HG02642 (cell line): ENCODE data around the gene DDX28.
A peak's percentile ranks its signal among the peaks of the same experiment; 100 is the strongest.
"Not testable (repeated sequence)": the region's sequence is repeated elsewhere in the genome, so short reads cannot be mapped to it uniquely, and the experiment has no call there.

Source experiments
- ATAC-seq: cut with Tn5 transposase; IDR thresholded peaks from one replicate; pipeline ENCODE4 v1.9.1; 2021; ENCODE audit warnings: mild to moderate bottlenecking; ENCODE audit not compliant: unreplicated experiment, poor library complexity

DDX28 gene

DNA sequence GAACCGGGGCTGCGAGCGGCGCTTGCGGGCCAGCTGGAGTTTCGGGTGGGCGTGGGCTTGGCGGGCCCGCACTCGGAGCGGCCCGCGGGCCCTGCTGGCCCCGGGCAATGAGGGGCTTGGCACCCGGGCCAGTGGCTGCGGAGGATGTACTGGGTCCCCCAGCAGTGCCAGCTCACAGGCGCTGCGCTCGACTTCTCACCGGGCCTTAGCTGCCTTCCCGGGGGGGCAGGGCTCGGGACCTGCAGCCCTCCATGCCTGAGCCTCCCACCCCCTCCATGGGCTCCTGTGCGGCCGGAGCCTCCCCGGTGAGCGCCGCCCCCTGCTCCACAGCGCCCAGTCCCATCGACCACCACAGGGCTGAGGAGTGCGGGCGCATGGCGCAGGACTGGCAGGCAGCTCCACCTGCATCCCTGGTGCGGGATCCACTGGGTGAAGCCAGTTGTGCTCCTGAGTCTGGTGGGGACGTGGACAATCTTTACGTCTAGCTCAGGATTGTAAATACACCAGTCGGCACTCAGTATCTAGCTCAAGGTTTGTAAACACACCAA is 24.7 kb downstream of the DDX28 start:
- ATAC-seq = not testable (repeated sequence)

DNA sequence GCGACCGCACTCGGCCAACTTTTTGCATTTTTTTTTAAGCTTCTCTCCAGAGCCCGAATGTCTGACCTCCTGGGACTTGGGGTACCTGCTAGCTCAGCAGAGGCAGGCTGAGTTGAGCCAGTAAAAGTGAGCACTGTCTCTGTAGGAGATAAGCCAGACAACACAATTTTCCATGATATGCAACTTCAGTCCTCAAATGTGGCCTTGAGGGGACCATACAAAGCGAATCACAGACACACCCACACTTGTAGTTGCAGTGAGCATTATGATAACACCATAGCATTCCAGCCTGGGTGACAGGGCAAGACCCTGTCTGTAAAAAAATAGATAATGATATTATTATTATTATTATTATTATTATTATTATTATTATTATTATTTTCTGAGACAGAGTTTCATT is 26.4 kb downstream of the DDX28 start:
- no peak for ATAC-seq

DNA sequence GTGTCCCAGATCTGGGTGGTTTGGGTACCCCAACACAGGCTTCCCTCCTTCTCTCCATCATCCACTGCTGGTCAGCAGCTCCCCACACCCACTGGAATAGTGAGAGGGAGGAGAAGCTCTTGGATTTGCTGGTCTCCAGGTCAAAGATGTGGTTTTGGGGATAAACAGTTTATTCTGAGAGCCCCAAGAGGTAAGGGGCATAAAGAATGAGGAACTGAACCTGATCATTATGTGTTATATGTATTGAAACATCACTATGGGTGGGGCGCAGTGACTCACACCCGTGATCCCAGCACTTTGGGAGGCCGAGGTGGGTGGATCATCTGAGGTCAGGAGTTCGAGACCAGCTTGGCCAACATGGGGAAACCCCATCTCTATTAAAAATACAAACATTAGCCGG is 27.6 kb downstream of the DDX28 start:
- no peak for ATAC-seq

DNA sequence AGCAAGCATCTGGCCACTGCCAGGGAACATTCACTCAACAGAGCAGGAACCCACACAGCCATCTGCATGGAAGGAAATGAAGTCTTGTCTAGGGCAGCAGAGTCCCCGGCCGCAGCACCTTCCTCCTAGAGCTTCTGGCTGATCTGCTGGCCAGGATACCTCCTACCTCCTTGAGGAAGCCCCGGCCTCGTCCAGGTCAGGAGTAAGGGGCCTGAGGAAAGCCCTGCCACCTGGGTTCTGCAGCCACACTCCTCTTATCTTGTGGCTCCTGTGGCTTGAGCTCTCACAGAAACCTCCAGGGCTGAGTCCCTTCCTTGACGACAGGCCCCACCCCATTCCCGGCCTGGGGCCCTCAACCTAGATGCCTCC is 29.0 kb downstream of the DDX28 start:
- ATAC-seq = not testable (repeated sequence)

DNA sequence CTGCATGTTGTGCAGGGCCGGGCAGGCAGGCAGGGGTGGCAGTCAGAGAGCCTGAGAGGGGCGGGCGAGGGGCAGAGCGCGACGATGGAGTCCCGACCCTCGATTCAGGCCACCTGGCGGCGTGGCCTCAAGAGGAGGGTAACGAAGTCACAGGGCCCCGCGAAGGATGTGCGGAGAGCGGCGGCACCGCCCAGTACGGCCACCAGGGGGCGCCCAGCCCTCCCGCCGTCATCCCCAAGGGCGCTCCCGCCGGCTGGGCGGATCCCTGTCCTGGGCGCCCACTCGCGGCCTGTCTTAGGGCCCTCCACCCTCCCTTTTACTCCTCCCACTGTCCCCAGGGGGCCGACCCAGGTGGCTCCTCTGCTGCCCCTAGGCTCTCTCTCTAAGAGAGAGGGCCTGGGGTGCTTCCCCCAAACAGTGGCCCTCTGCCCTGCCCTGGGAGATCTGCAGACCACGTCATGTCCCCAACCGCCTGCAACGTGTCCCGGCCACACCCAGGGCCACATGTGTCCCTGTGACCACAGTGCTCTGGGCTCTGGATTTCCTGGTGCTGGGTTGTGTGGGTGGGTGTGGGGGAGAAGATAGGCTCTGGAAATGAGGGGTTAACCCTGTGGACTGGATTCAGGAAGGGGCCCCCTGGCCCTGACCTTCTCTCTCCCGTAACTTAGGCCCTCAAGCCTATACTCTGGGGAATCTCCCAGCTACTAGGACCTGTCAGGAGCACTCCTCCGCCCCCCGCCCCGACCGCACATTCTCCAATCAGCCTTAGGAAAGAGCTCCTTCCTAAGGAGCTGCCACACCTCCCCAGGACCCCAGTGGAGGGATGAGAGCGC is 29.6 kb downstream of the DDX28 start:
- peak; percentile 78 for ATAC-seq

DNA sequence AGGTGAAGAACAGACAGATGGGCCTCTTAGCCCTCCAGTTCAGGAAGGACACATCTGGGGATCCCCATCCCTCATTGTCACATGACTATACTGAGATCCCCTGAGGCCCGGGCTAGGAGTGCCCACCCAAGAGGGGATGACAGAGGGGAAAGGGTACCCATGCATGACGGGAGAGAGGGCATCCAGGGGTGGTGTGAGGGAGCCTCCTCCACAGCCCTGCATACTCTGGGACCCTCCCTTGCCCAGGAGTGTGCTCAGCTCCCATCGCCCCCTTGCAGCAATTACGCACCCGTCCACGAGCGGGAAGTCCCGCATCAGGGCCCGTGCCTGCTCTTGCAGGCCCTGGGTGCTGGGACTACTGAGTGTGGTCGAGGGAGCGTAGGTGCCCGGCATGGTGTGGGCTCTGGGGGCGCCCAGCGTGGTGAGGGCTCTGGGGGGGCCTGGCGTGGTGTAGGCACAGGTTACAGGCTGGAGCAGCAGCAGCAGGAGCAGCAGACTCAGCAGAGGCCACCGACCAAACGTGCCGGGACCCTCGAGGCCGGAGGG is 30.3 kb downstream of the DDX28 start:
- no peak for ATAC-seq

DNA sequence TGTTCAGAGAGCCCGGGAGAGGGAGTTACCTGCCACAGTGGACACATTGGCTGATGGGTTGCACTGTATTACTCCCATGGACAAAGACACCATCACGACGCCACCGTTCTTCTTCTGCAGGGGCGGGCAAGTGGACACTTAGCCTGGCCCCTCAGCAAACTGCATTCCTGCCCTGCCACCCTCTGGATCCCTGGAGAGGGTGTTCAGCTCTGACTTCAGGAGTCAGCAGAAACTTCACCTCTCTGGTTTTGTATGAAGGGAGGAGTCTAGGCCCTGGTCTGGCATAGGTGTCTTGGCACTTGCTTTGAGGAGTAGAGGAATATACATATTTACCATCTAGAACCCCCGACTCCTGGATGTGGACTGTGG is 33.0 kb downstream of the DDX28 start:
- no peak for ATAC-seq

DNA sequence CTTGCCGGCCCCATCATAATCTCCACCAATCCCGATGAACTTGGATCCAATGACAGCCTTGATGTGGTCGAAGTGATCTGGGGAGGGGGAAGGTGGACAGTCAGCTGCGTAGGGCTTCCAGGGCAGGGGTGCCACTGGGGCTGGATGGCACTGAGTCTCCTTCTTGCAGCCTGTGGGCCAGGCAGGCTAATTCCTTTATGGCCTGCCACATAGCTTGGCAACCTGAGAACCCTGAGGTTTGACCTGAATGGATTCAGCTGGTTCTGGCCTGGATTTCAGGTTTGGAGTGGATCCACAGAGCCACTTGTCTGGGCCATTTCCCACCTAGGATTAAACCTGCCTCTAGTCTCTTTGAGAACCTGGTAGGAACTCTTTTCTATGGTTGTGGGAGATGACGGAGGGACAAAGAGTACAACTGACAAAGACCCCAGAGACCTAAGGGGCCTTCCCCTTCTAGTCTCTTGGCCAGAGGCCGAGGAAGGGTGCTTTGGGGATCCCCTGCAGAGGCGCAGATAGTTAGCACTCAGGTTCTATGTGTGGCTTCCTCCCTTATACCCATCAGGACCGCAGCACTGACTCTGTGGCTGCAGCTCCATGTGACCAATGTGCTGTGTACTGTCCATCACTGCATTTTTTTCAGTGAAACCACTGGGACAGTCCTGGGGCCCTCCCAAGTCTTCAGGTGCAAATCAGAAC is 33.6 kb downstream of the DDX28 start:
- no peak for ATAC-seq

DNA sequence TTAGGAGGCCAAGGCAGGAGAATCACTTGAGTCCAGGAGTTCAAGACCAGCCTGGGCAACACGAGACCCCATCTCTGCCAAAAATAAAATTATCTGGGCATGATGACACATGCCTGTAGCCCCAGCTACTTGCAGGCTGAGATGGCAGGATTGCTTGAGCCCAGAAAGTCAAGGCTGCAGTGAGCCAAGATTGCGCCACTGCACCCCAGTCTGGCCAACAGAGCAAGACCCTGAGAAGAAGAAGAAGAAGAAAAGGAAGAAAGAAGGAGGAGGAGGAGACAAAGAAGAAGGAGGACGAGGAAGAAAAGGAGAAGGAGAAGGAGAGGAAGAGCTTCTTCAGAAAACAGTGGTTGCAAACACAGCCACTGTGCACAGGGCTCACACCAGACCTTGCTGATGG is 34.4 kb downstream of the DDX28 start:
- ATAC-seq = no peak

DNA sequence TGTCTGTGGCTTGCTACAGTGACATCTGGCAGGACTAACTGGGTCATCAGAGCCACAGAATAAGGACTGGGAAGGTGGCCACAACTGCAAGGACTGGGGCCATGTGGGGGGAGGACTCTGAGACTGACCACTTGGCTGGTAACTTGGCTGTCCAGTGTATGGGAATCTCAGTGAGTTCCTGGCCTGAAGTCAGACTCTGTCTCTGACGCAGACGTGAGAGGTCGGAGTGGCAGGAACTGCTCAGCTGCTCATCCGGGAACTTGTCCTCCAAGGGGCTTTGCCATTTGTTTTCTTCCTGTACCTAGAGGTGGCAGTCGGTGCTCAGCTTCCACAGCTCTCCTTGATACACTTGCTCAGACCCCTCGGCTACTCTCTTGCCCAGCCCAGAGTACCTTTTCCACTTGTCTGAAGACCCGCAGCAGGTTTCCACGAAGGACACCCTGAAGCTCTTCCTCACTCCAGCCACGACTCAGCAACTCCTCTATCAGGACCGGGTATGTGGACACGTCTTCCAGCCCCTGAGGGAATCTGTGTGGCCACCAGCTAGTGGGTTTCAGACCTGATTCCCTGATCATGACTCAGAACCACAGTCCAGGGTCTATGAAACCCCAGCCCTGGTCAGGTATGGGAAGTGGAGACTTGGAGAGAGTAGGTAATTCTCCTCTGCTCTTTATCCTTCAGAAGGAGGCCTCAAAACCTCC is 35.4 kb downstream of the DDX28 start:
- no peak for ATAC-seq

DNA sequence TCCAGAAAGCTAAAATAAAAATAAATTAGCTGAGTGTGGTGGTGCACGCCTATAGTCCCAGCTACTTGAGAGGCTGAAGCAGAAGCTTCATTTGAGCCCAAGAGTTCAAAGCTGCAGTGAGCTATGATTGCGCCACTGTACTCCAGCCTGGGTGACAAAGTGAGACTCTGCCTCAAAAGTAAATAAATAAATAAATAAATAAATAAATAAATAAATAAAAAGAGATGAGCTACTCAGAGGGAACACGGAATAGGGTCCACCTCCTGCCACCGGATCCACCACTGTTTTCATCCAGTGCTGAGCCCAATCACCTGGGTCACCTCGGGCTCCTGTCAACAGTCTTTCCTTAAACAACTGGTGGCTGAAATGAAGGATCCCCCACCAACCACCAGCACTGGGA is 36.1 kb downstream of the DDX28 start:
- no peak for ATAC-seq

DNA sequence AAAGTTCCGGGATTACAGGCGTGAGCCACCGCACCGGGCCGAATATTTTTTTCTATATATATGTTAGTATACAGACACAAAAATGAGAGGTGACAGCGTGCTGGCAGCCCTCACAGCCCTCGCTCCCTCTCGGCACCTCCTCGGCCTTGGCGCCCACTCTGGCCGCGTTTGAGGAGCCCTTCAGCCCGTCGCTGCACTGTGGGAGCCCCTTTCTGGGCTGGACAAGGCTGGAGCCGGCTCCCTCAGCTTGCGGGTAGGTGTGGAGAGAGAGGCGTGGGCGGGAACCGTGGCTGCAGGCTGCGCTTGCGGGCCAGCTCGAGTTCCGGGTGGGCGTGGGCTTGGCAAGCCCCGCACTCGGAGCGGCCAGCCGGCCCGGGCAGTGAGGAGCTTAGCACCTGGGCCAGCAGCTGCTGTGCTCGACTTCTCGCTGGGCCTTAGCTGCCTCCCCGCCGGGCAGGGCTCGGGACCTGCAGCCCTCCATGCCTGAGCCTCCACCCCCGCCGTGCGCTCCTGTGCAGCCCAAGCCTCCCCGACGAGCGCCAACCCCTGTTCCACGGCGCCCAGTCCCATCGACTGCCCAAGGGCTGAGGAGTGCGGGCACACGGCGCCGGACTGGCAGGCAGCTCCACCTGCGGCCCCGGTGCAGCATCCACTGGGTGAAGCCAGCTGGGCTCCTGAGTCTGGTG is 40.9 kb downstream of the DDX28 start:
- no peak for ATAC-seq

DNA sequence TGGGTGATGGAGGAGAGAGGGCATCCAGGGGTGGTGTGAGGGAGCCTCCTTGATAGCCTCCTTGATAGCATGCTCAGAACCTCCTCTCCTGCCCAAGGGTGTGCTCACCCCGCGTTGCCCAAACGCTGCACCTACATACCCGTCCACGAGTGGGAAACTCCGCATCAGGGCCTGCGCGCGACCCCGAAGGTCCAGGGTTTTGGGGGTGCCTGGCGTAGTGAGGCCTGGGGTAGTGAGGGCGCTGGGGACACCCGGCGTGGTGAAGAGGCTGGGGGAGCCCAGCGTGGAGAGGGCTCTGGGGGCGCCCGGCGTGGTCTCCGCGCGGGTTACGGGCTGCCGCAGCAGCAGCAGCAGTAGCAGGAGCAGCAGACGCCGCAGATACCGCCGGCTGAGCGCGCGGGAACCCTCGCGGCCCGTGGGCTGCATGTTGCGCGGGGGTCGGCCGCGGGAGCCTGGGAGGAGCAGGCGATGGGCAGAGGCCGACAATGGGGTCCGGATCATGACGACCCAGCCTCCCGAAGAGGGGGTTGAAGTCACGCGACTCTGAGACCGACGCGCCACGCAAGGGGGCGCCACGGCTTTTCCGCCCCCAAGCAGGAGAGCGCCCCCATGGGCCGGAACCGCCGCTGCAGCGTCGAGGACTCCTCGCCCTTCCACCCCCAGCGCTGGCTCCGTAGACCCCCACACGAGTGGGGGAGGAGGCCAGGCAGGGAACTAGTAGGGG is 42.9 kb downstream of the DDX28 start, which contains the start of gene DPEP3:
Gene DPEP3 (minus strand): TSS at position 545 of the 724 bp plus-strand sequence. CDS start 119 bp downstream, at position 426.
- ATAC-seq = no peak

DNA sequence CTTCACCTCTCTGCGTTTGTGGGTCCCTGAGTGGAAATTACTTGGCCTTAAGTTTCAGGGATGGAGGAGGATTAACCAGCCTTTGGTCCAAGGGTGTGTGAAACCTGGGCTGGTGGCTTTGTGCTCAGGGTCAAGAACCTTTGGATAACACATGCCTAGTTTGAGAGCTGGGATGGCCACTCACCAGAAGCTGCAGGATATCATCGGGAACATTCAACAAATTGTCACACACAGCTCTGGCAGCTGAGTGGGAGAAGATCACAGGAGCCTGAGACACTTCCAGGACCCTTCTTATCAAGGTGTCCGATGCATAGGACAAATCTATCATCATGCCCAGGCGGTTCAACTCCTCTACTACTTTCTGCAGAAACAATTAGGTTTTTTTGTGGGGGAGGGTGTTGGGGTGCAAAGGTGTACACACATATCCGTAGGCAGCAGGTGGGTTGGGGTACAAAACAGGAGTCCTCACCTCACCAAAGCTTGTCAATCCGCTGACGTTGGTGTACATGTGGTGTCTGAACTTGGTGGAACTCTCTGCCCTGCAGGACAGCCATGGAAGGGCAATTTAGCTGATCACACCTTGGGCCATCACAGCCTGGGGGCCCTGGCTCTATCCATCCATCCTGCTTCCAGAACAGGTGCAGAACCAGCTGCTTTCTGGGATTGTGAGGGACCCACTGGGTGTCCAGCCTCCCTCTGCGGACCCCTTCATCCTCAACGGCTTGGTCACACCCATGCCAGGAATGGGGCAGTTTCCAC is 45.4 kb downstream of the DDX28 start:
- no peak for ATAC-seq

DNA sequence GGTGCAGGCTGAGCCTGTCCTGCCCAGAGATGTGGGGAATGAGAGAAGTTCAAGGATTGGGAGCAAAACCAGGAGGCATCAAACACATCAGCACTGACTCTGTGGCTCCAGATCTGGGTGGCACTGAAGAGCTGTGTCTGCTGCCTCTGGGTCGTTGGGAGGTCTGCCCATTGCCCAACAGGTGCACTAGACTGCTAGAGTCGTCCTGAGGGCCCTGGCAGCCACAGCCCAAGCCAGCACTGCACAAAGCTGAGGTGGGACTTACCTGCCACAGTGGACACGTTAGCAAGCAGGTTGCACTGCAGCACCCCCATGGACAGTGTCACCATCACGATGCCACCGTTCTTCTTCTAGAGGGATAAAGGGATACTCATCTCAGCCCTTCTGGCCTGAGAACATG is 46.0 kb downstream of the DDX28 start:
- no peak for ATAC-seq

DNA sequence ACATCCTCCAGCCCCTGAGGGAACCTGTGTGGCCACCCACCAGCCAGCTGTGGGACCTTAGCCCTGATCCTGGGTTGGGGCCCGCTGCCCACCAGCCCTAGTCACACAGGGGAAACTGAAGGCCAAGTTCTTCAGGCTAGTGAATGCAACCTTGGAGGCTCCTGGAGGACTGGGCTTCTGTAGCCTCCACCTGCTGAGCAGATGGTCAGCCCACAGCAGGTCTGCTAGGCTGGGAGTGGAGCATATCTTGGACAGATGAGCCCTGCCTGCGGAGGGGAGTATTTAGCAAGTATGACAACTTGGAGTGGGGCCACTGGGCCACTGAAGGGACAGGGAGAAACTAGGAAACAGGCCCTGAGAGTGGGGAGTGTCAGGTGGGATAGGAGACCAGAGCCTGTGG is 46.8 kb downstream of the DDX28 start:
- ATAC-seq = no peak

DNA sequence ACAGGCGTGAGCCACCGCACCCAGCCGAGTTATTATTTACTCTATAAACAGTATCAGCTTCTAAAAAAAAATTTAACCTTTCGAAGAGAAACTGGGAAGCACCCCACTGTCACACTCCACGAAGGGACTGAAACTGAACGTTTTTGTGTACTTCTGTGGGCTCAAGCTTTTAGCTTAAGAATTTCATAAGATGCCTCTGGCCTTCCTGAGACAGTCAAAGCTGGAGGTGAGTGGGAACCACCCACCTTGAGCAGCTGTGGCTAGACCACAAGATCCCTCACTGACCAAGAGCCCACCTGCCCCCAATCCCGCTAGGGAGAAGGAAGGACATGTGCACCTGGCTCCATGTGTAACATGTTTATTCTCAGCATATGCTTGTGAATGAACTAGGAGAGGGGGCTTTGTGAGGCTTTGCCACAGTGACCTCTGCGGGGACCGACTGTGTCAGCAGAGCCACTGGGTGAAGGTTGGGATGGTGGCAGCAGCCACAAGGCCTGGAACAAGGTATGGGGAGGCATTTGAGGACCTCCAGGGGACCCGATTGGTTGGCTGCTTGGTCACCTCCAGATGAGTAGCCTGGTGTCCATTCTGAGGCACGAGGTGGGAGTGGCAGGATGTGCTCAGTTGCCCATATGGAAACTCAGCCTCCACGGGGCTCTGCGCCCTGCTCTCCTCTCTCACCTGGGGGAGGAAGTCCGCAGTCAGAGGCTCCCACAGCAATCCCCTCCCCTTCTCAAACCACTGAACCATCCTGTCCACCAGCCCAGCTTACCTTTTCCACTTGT is 47.5 kb downstream of the DDX28 start:
- no peak for ATAC-seq

DNA sequence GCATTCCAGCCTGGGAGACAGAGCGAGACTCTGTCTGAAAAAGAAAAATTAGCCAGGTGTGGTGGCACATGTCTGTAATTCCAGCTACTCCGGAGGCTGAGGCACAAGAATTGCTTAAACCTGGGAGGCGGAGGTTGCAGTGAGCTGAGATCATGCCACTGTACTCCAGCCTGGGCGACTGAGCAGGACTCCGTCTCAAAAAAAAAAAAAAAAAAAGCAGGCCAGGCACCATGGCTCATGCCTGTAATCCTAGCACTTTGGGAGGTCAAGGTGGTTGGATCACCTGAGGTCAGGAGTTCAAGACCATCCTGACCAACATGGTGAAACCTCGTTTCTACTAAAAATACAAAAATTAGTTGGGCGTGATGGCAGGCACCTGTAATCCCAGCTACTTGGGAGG is 50.7 kb downstream of the DDX28 start:
- ATAC-seq = not testable (repeated sequence)
